MCF 10A (cell line): ENCODE results near the gene ULK4. TPM values are rescaled to one million over a fixed set of nuclear protein-coding genes. Genes with fewer than 3 reads are reported as not detected.

Source experiments
- BruUV-seq: library from RNA; stranded (reverse); fragments of 400-500 nt; replicated peaks from 2 replicates; lab custom pipeline; 2021; lab: Mats Ljungman, UMichigan
- CTCF ChIA-PET: fragments of 300-600 bp; sonication (Branson Sonifier 250); formaldehyde crosslinking; extraction: SDS; loops from one replicate; lab custom pipeline; 2021; ENCODE audit warnings: antibody characterized with exemption, inconsistent platforms; lab: Yijun Ruan, JAX
- POLR2A ChIA-PET: fragments of 300-600, 350-650 bp; sonication (Branson Sonifier 250); formaldehyde crosslinking; extraction: SDS; loops from one replicate; lab custom pipeline; 2020; ENCODE audit warnings: antibody characterized with exemption, inconsistent platforms; lab: Yijun Ruan, JAX
- DNase-seq: peaks from one replicate; pipeline ENCODE4 v3.0.0-alpha.2; 2018; ENCODE audit not compliant: unreplicated experiment
- H3K27ac Mint-ChIP-seq: one replicate; pipeline ENCODE4 v1.8.0; 2022; ENCODE audit warnings: mild to moderate bottlenecking, low read depth, mixed read lengths; ENCODE audit not compliant: unreplicated experiment
- H3K27me3 Mint-ChIP-seq: one replicate; pipeline ENCODE4 v1.8.0; 2022; ENCODE audit warnings: mixed read lengths; ENCODE audit not compliant: insufficient read depth, unreplicated experiment
- H3K36me3 Mint-ChIP-seq: one replicate; pipeline ENCODE4 v1.8.0; 2022; ENCODE audit warnings: mild to moderate bottlenecking, moderate library complexity, mixed read lengths; ENCODE audit not compliant: insufficient read depth, unreplicated experiment
- H3K4me1 Mint-ChIP-seq: one replicate; pipeline ENCODE4 v1.8.0; 2022; ENCODE audit warnings: mixed read lengths; ENCODE audit not compliant: insufficient read depth, unreplicated experiment
- H3K4me3 Mint-ChIP-seq: one replicate; pipeline ENCODE4 v1.8.0; 2022; ENCODE audit warnings: mild to moderate bottlenecking, moderate library complexity, mixed read lengths; ENCODE audit not compliant: unreplicated experiment
- H3K9me3 Mint-ChIP-seq: one replicate; pipeline ENCODE4 v1.8.0; 2022; ENCODE audit warnings: mixed read lengths; ENCODE audit not compliant: unreplicated experiment
- CTCF ChIP-seq: fragments of 200-600 bp; IDR thresholded peaks from one replicate; pipeline ENCODE4 v1.8.0; 2022; ENCODE audit warnings: antibody characterized with exemption, mild to moderate bottlenecking; ENCODE audit not compliant: unreplicated experiment
- intact Hi-C: fragments of 100-400 bp; cut with micrococcal nuclease; formaldehyde crosslinking; loops from 2 replicates; pipeline ENCODE4 v1.14.1; 2022
- total RNA-seq: library from RNA; stranded (reverse); gene quantifications from 2 replicates; pipeline ENCODE4 v1.2.3, GENCODE V29; 2022

Gene ULK4
- total RNA-seq, 1 experiment from 2014 or later = 7.8 TPM

- TF ChIP-seq CTCF = no peak
- peaks cover 14% of the 10 kb centered on the region for H3K4me1 Mint-ChIP-seq
- intact Hi-C loops = no loop called here
- peak overlapping the region; percentile 57 for H3K27ac Mint-ChIP-seq
- no peaks in the 10 kb centered on the region for H3K27me3 Mint-ChIP-seq
- ChIA-PET CTCF (interaction anchor here (0.5 to 0.9 kb wide), 2 partner anchors 124 to 154 kb away, joined by 3 to 4 read pairs; no protein-coding TSS in a partner anchor), POLR2A (interaction anchor here (0.6 to 1.6 kb wide), 2 partner anchors 13 to 537 kb away, joined by 4 to 6 read pairs; partner anchors contain the start of gene ULK4)
- H3K36me3 Mint-ChIP-seq = peaks cover 9% of the 10 kb centered on the region
- DNase-seq = peak; percentile 9
- no peaks in the 10 kb centered on the region for H3K9me3 Mint-ChIP-seq
- BruUV-seq = no TSS peak
- no peak overlapping the region for H3K4me3 Mint-ChIP-seq
These were observed 13.7 kb upstream of the ULK4 start for GRCh38 chr3:41975416-41976103.

DNA sequence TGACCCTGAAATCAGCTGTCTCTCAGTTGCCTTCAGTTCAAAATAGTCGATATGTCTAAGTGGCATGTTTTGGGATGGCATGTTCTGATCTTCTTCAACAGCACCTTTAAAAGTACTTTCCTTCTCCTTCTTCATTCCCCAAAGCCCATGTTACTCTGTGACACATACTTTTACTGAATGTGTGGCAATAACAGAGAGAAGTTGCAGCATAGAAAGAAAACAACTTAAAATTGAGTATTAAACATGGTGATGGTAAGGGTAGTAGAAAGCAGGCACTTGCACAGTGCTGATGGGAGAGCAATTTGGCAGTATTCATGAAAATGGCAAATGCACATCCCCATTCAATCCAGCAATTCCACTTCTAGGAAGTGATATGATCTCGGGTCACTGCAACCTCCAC lies 12.3 kb upstream of the ULK4 start:
- Mint-ChIP-seq H3K9me3 (no peaks in the 10 kb centered on the region), H3K27ac (no peak overlapping the region), H3K4me3 (no peak overlapping the region), H3K4me1 (peaks cover 14% of the 10 kb centered on the region), H3K36me3 (peaks cover 7% of the 10 kb centered on the region), H3K27me3 (no peaks in the 10 kb centered on the region)
- ChIA-PET CTCF (interaction anchor here (0.8 kb wide), 1 partner anchor 34 kb away, joined by 3 read pairs; no protein-coding TSS in a partner anchor), POLR2A (interaction anchor here (1.1 kb wide), 1 partner anchor 40 kb away, joined by 5 read pairs; no protein-coding TSS in a partner anchor)
- TF ChIP-seq CTCF = no peak
- intact Hi-C loops = no loop called here
- BruUV-seq = no TSS peak
- DNase-seq = no peak

GRCh38 chr3:41972802-41973201 lies 10.9 kb upstream of the ULK4 start:
- Mint-ChIP-seq H3K4me3 (no peak overlapping the region), H3K4me1 (peaks cover 14% of the 10 kb centered on the region), H3K36me3 (peaks cover 7% of the 10 kb centered on the region), H3K27ac (no peak overlapping the region), H3K9me3 (no peaks in the 10 kb centered on the region), H3K27me3 (no peaks in the 10 kb centered on the region)
- CTCF ChIA-PET = interaction anchor here (0.7 kb wide), 1 partner anchor 73 kb away, joined by 3 read pairs; no protein-coding TSS in a partner anchor
- DNase-seq = no peak
- POLR2A ChIA-PET = no interaction called here
- intact Hi-C loops = no loop called here
- no peak for TF ChIP-seq CTCF
- no TSS peak for BruUV-seq

DNA sequence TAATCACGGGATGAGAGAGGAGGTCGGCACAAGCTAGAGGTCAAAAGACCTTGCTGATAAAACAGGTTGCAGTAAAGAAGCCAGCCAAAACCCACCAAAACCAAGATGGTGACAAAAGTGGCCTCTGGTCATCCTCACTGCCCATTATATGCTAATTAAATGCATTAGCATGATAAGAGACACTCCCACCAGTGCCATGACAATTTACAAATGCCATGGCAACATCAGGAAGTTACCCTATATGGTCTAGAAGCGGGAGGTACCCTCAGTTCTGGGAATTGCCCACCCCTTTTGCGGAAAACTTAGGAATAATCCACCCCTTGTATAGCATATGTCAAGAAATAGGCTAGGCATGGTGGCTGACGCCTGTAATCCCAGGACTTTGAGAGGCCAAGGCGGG lies 4.3 kb upstream of the ULK4 start:
- H3K36me3 Mint-ChIP-seq = no peaks in the 10 kb centered on the region
- BruUV-seq = no TSS peak
- no peak for TF ChIP-seq CTCF
- no peak for DNase-seq
- CTCF ChIA-PET = no interaction called here
- intact Hi-C loops = no loop called here
- H3K27me3 Mint-ChIP-seq = no peaks in the 10 kb centered on the region
- H3K9me3 Mint-ChIP-seq = no peaks in the 10 kb centered on the region
- H3K27ac Mint-ChIP-seq = no peak overlapping the region
- no peaks in the 10 kb centered on the region for H3K4me1 Mint-ChIP-seq
- no peak overlapping the region for H3K4me3 Mint-ChIP-seq
- POLR2A ChIA-PET = interaction anchor here (1.2 kb wide), 1 partner anchor 54 kb away, joined by 5 read pairs; no protein-coding TSS in a partner anchor
